Activated T-helper 1 cell treated with Interleukin-2 at 50 U/mL for 16 hours (primary cell): ENCODE results near the gene TMEM150B.

ENCODE experiments used
- DNase-seq: peaks from one replicate; pipeline ENCODE4 v3.0.0-alpha.2; 2020; ENCODE audit warnings: low read depth

TMEM150B gene, protein sequence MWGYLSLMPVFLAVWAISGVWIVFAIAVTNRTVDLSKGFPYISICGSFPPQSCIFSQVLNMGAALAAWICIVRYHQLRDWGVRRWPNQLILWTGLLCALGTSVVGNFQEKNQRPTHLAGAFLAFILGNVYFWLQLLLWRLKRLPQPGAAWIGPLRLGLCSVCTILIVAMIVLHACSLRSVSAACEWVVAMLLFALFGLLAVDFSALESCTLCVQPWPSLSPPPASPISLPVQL

DNA sequence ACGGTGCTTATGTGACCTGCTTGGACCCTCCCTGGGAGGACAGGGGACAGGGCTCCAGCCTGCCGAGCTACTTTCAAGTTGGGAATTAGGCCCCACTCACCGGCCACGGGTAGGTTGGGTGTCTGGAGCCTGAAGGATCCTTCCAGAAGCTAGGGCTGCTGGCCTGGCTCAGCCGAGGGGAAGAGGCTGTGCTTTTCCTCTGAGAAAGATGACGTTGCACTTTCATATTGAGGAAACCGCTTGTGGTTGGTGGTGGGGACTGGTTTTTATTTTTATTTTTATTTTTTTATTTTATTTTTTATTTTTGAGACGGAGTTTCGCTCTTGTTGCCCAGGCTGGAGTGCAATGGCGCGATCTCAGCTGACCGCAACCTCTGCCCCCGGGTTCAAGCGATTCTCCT, at the start of gene TMEM150B:
Gene TMEM150B, minus strand, starts transcription at position 170 of the 400 bp plus-strand sequence. CDS start 4,305 bp downstream, outside the sequence.
- DNase-seq = no peak

DNA sequence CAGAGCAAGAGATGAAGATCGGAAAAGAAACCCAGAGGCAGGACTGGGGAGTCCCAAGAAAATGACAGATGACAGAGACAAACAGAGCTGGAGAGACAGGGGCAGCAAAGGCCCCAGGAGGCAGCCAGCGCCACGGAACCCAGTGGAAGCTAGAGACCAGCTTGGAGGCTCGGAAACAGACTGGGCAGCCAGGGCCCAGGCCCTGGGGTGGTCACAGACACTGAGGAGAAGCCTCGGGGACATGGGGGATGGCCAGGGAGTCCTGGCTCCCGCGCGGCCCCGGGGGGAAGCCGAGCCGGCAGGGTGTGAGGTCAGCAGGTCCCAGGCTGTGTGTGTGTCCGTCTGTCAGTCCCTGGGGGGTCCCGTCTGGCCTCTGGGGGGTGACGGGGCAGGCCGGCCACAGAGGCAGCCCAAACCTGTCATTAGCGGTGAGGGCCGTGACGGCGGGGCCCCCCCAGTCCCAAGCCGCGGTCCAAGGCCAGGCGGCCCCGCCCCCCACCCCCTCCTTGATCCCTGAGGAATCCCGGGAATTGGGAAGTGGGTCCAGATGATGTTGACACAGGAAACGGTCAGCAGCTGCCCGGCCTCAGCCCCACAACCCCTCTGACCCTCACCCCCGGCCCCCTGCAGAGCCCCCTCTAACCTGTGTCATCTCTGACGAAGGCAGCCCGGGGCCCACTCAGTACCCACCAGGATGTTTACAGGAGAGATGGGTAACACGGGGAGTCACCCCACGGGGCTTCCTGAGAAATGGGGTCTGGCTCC, 49.0 kb upstream of the TMEM150B start:
- DNase-seq = no peak

DNA sequence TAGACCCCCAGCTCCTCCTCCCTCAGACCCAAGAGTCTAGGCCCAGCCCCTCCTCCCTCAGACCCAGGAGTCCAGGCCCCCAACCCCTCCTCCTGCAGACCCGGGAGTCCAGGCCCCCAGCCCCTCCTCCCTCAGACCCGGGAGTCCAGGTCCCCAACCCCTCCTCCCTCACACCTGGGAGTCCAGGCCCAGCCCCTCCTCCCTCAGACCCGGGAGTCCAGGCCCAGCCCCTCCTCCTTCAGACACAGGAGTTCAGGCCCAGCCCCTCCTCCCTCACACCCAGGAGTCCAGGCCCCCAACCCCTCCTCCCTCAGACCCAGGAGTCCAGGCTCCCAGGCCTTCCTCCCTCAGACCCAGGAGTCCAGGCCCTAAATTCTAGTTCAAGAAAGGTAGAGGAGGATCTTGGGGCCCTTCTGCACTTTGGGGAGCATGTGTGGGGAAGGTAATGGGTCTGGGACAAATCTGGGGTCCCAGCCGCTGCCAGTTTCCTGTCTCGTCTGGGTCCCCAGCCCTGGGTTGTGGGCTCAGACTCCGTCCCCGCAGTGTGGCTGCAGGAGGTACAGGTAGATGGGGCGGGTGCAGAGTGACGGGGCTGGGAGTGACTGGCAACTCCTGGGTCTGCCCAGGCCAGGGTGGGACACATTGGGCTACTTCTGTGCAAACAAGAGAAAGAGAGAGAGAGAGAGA, 48.3 kb upstream of the TMEM150B start:
- no peak for DNase-seq

DNA sequence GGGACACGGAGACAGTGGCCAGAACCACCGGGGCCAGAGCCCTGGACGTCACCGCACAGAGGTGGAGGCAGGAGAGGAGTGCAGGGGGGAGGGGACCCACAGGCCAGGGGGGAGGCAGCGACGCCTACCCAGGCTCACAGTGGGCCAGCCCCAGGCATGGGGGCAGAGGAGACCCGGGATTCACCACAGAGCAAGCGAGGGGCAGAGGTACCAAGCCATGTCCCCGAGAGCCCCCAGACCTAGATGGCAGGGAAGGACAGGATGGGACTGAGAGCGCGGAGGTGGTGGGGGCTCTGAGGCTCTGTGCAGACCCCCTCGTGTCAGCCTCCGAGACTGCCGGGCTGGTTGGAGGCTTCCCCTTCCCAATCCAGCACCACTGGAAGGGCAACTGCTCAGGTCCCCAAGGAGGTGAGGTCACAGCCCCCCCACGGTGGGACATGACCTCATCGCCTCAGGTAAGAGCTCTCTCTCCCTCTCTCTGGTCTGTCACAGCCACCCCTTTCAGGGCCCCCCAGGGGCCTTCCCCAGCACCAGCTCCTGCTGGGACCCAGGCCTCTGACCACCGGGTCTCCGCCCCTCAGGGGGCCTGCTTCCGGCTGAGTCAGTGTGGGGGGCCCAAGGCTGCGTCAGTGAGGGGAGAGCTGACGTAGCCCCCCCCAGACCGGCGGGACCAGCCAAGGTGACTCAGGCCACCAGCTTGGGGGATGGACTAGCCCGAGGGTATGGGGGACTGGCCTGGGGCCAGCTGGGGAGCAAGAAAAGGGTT, 47.4 kb upstream of the TMEM150B start:
- DNase-seq = no peak

DNA sequence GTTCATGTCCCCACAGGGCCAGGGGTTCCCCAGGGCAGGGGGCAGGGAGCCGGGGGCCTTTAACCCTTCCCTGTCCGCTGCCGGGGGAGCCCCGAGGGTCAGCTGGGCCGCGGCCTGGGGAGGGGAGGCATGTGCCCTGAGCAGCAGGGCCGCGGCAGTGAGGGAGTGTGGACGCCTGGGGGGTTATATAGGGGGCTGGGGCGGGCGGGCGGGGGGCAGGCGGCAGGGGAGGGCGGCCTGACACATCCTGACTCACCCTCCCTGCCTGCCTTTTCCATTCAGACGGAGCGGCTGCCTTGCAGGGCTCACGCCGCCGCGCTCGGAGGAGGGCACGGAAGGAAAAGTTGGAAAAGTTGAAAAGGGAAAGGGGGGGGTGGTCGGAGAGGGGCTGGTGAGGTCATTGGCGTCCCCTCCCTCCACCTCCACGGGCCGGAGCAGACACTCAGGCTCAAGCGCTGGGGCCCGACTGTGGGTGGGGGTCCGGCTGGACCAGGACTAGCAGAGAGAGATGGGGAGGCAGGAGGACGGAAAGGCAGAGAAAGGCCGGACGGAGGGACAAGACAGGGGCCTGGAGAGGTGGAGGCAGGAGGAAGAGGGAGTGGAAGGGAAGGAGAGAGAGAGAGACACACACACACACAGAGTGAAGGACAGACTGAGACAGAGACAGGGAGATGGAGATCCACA, 45.3 kb upstream of the TMEM150B start, which contains the start of gene IL11:
Gene IL11, minus strand, starts transcription at position 159 of the 684 bp plus-strand sequence. Its CDS starts 153 bp downstream, at position 6.
- DNase-seq = no peak

DNA sequence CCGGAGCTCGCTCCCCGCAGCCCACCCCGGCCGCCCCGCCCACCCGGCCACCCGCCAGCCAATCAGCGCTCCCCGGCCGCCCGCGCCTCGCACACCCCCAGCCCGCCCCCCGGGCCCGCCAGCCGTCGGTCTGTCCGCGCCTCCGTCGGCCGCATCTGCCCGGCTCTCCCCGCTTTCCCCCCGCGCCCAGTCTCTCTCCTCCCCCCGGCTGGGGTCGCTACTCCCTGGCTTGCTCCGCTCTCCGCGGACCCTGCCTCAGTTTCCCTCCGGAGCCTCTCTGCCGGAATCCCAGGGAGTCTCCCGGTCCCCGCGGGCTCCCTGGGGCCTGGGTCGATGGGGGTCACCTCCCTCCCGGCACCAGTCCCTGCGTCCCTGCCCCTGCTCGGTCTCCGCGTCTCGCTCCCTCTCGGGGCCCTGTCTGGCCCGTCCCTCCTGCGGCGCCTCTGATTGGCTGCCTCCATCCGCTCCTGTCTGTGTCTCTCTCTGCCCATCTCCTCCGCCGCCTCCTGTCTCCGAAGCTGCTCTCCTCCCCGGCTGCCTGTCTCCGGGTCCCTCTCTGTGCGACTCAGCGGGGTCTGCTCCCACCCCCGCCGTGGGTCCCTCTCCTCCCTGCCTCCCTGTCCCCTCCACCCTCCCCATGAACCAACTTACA, 44.6 kb upstream of the TMEM150B start:
- DNase-seq = no peak

DNA sequence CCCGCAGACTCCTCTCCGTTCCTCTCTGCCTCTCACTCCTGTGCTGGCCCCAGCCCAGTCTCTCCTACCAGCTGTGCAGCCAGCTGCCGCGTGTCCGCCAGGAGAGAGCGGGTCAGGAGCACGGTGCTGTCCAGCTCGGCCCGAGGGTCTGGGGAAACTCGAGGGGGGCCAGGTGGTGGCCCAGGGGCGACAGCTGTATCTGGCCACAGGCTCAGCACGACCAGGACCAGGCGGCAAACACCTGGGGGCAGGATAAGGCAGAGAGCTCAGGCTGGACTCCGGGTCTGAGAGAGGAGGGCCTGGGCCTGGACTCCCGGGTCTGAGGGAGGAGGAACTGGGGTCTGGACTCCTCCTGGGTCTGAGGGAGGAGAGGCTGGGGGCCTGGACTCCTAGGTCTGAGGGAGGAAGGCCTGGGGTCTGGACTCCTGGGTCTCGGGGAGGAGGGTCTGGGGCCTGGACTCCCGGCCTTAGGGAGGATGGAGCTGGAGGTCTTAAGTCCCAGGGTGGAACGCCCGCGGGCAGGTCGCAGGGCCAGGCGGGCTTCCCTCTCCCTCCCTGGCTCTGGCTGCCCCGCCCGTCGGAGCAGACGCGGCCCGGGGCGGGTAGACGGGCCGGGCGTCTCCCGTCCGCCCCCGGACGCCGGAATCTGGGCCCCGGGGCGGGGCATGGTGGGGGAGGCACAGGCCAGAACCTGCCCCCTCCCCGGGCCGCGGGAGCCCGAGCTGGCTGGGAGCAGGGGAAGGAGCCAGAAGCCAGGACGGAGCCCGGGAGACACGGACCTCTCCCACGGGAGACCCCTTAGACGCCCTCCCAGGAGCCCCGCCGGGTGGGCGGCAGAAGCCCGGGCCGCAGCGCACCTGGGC, 43.8 kb upstream of the TMEM150B start:
- DNase-seq = no peak

DNA sequence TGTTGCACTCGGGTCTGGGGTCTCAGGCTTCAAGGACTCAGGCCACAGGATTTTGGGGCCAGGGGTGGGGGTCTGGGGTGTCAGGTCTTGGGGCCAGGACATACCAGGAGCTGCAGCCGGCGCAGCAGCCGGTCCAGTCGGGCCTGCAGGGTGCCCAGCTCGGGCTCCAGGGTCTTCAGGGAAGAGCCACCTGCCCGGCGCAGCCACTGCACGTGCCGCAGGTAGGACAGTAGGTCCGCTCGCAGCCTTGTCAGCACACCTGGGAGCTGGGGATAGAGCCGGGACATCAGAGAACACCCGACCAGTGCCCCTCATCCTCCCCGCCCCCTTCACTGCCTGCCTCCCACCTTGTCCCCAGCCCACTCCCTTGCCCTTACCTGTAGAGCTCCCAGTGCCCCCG, 43.0 kb upstream of the TMEM150B start:
- no peak for DNase-seq

DNA sequence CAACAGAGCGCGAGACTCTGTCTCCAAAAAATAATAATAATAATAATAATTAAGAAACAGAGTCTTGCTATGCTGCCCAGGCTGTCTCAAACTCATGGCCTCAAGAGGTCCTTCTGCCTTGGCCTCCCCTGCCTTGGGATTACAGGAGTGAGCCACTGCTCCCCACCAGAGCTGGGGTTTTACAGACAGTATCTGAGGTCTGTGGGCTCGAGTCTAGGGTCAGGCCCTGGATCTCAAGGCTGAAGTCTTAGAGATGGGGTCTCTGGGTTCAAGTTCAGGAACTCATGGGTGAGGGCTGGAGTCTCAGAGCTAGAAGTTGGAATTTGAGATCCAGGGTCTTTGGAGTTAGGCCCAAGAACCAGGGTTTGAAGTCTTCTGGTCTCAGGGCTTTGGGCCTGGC, 41.6 kb upstream of the TMEM150B start:
- no peak for DNase-seq

DNA sequence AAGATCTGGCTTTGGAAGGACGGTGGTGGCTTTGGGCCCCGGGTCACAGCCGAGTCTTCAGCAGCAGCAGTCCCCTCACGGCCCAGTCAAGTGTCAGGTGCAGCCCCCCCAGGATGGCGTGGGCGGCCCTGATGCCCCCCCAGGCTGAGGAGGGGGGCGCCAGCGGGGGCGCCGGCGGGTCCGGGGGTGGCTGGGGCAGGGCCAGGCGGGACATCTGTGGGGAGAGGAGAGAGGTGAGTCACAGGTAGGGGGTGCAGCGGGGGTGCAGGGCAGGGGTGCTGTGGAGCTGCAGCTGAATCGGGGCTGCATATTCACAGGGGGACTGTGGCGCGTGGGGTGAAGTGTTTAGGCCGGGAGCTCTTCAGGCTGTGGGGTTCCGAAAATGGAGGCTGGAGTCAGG, 40.8 kb upstream of the TMEM150B start:
- no peak for DNase-seq

DNA sequence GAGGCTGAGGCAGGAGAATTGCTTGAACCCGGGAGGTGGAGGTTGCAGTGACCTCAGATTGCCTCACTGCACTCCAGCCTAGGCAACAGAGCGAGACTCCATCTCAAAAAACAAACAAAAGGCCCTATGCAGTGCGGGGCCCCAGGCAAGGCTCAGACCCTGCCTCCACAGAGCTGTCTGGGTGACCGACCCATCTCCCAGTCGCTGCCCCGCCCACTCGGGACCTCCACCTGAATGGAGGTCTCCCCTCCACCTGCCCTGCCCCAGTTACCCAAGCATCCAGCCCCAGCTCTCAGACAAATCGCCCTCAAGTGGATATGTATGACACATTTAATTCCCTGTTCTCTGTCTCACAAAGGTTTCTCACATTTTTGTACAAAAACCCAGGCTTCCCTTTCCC, 40.1 kb upstream of the TMEM150B start:
- no peak for DNase-seq

DNA sequence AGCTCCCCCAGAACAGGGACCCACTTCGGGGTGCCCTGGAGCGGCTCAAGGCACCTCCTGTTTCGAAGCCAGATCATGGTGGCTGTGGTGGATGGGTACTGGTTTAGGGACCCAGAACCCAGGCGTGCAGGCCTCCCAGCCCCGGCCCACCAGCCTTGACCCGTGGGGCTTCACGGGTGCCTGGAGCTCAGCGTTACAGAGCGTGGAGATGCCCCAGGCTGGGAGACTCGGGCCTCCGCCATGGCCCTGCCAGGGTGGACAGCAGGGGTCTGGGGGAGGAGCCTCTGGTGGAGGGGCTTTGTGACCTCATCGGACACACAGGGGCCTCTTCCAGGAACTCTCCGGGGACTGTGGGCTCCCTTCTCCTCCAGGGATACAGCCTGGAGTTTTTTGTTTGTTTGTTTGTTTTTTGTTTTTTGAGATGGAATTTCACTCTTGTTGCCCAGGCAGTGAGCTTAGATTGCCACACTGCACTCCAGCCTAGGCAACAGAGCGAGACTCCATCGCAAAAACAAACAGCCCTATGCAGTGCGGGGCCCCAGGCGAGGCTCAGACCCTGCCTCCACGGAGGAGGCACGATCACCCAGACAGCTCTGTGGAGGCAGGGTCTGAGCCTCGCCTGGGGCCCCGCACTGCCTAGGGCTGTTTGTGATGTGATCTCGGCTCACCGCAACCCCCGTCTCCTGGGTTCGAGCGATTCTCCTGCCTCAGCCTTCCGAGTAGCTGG, 38.0 kb upstream of the TMEM150B start, which contains the start of gene GARIN5B:
Gene GARIN5B, minus strand, starts transcription at position 271 of the 727 bp plus-strand sequence. Its CDS starts 194 bp downstream, at position 77.
- no peak for DNase-seq

DNA sequence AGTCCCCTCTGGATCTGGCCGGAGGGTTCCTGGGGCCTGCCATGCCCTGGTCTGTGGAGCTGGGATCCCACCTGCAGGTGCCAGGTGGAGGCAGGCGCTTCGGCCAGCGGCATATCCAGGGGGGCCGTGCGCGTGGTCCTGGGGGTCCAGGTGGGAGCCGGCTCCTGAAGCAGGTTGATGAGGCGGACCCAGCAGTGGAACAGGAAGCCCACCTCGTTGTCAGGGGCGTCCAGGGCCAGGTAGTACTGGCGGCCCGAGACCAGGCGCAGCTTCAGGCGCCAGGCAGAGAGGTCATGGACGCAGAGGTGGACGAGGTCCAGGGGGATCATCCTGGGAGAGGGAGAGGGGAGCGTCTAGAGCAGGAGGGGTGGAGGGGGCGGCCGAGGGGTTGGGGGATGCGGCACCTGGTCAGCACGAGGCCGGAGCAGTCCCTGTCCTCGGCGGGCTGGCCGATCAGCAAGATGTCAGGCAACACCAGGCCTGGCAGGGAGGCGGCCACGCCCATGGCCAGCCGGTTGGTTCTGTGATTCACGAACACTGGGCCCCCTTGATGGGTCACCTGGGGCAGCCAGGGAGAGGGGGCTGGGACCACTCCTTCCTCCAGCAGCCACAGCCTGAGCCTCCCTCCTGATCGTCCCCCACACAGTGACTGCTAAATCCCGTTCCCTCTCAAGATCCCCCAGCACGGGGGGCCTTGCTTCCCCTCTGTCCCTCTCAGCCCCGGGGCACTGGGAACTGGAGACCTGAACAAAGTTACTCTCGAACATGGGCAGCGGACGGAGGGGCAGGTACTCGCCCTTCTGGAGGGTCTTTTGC, 37.2 kb upstream of the TMEM150B start:
- no peak for DNase-seq

DNA sequence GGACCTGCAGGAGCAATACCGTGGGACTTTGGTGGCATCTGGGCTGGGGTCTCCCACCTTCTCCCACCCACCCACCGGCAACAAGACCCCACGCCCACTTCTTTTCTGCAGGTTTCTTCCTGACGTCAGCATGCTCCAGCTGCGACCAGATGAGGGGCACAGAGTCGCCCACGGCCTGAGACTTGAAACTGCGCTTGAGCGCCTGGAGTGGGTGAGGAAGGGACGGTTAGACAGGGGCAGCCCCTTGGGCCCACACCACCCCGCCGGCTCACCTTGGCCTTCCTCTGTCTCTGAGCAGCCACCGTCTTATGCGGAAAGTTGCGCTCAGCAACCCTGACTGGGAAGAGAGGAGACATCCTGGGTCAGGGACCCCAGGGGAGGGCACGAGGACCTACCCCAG, 35.8 kb upstream of the TMEM150B start:
- DNase-seq = no peak

DNA sequence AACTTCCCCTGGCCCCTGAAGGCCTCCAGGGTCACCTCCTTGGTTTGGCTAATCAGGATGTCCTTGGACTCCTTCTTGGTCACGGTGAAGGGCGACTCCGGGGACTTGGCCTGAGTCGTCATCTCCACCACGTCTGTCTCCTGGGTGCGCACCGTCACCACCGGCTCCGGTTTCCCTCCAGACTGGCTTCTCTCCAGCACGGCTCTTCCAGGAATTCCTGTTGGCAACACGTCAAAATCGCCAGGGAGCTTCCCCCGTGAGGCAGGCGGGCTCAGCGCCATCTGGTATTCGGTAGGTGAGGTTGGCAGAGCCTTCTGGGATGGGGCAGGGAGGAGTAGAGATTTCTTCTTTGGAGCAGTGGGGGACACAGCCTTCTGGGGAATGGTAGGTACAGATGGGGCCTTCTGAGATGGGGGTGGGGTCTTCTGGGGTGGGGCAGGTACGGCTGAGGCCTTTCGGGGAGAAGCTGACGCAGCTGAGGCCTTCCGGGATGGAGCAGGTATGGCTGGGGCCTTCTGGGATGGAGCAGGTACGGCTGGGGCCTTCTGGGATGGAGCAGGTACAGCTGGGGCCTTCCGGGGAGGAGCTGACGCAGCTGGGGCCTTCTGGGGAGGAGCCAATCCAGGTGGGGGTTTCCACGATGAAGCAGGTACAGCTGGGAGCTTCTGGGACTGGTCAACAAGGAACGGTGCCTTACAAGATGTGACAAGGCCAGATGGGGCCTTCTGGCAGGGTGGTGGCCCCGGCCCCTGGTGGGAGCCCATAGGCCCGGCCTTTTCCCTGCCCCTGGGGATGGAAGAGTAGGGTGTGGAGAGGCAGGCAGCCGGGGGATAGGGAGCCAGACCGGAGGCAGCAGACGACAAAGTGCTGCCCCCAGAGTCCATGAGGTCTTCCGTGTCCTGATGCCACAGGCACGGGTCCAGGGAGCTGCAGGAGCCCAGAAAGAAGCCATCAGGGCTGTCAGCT, 34.1 kb upstream of the TMEM150B start:
- DNase-seq = no peak

DNA sequence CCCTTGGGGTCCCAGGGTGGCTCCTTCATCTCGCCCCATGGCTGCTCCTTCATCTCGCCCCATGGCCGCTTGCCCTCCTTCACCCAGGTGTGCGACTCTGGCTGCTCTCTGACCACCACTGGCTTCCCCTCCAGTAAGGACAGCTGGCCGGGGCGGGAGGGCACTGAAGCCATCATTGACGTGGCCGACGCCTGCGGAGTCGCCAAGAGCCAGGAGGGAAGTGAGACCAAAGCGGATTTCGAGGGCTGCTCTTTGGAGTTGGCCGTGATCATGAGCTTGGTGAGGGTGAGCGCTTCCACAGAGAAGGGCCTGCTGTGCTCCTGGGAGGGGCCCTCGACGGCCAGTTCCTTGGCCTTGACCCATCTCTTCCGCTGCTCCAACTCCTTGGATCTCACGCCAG, 33.4 kb upstream of the TMEM150B start:
- DNase-seq = no peak

DNA sequence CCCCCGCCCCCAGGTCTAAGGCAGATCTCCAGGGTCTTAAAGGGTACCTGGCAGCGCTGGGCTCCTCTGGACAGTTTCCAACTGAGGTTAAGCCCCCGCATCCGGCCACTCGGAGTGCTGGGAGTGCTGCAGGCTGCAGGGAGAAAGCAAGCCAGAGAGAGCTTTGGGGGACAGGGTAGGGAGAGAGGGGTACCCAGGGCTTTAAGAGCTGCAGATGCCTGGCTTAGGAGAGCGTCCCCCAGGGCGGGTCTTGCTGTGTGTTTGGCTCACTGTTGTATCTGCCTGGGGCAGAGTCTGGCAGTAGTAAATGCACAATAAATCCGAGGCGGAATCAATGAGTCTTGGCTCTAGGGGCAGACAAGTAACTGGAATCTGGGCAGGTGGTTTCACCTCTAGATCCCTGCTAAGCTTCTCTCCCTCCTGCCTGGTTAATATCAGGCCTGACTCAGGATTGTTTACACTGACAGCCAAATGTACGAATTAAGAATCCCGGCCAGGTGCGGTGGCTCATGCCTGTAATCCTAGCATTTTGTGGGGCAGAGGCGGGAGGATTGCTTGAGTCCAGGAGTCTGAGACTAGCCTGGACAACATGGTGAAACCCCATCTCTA, 30.2 kb upstream of the TMEM150B start:
- no peak for DNase-seq
